D721Med (cell line): ENCODE results near the gene PRKCI.

ENCODE experiments used
- DNase-seq: peaks from one replicate; pipeline ENCODE4 v3.0.0; 2011; ENCODE audit warnings: low spot score; ENCODE audit not compliant: insufficient read length
- FAIRE-seq: peaks from 2 replicates; lab custom pipeline; 2011; peaks lifted over from hg19 to GRCh38; lab: Jason Lieb, UNC
- TF ChIP-seq, protein P1 (sequence below): IDR thresholded peaks from 2 replicates; pipeline ENCODE4 v1.5.1; 2012; ENCODE audit warnings: mild to moderate bottlenecking, control low read depth; ENCODE audit not compliant: insufficient read depth; ENCODE audit errors: missing control alignments

Gene PRKCI

DNA sequence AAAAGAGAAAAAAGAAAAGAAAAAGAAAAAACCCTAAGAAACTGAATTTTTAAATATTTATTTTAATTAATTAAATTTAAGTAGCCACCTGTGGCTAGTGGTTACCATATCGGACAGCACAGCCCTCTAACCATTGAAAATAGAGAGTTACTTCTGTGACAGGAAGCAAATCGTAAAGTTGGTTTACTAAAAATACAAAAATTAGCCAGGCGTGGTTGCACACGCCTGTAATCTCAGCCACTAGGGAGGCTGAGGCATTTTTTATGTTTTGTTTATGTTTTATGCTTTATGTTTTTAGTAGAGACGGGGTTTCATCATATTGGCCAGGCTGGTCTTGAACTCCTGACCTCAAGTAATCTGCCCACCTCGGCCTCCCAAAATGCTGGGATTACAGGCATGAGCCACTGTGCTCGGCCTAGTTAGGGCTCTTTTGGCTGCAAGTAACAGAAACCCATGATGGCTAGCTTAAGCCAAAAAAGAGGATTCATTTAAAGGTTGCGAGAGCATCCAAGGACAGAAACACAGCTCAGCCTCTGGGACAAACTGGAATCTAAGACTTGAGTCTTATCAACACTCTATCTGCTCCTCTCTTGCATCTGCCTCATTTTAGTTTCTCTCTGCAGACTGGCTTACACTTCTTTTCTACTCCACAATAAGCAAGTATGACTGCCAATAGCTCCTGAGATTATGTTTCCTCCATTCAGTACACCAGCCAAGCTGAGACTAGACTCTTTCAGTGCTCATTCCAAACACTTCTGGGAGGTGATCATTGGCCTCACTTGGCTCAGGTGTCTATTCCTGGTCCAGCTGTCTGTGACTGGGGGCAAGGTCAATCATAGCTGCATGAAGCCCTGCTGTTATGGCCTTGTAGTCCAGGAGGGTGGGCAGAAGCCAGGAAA is 128.5 kb downstream of the PRKCI start:
- DNase-seq (no peak), FAIRE-seq (no peak)
- TF ChIP-seq, protein P1, sequence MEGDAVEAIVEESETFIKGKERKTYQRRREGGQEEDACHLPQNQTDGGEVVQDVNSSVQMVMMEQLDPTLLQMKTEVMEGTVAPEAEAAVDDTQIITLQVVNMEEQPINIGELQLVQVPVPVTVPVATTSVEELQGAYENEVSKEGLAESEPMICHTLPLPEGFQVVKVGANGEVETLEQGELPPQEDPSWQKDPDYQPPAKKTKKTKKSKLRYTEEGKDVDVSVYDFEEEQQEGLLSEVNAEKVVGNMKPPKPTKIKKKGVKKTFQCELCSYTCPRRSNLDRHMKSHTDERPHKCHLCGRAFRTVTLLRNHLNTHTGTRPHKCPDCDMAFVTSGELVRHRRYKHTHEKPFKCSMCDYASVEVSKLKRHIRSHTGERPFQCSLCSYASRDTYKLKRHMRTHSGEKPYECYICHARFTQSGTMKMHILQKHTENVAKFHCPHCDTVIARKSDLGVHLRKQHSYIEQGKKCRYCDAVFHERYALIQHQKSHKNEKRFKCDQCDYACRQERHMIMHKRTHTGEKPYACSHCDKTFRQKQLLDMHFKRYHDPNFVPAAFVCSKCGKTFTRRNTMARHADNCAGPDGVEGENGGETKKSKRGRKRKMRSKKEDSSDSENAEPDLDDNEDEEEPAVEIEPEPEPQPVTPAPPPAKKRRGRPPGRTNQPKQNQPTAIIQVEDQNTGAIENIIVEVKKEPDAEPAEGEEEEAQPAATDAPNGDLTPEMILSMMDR = no peak

DNA sequence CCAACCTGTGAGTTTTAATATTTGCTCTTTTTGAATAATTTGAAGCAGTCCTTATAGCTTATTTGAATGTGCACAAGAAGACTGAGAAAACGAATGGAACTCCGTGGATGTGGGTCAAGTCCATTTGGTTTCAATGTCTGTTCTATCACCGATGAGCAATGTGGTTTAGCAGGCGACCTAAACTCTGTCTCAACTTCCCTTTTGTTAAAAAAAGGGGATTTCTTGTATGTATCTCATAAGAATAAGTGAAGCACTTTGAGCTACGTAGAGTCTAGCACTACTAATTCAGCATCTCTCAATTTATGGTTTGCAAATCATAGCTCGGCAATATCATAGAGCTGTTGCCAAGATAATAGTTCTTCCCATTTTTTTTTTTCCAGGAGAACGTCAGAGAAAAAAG is 130.7 kb downstream of the PRKCI start:
- TF ChIP-seq, protein P1 = no peak
- DNase-seq (no peak), FAIRE-seq (no peak)

DNA sequence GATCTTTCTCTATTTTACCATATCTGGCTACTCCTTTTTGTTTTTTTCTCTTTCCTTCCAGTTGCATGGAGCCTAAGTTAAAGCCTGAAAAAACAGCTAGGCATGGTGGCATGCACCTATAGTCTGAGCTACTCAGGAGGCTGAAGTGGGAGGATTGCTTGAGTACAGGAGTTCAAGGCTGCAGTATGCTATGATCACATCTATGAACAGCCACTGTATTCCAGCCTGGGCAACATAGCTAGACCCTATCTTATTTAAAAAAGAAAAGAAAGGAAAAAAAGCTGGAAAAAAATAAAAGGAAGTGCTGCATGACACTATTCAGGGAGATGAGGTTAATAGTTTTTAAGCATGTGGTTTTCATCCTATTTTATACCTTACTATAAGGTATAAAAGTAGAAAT is 131.3 kb downstream of the PRKCI start:
- TF ChIP-seq, protein P1 = no peak
- DNase-seq (no peak), FAIRE-seq (no peak)

DNA sequence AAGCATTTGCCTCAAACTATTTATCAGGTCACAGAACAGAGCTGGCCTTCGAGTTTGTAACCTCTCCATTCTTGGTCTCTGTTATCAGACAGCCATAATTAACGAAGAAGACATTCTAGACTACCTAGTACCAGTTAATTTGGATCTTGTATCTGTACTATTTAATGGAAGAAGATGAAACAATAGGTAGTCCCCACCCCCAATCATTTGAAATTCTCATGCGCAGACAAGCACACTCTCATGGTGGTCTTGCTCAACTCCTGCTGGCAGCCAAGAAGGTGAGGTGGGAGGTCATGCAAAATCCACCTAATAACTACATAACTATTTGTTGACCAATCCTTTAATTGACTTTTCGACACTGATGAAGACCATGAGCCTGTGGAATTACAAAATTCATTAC is 132.5 kb downstream of the PRKCI start:
- TF ChIP-seq, protein P1 = no peak

More for the DNA sequence above, 132.5 kb downstream of the PRKCI start:
- FAIRE-seq (no peak), DNase-seq (no peak)
